Calu3 (cell line): ENCODE measurements around the gene NDFIP2. TPM values are rescaled to one million over a fixed set of nuclear protein-coding genes. Genes with fewer than 3 reads are reported as not detected.

ENCODE experiments used
- BruUV-seq: library from RNA; stranded (reverse); fragments of 400-500 nt; replicated peaks from 2 replicates; lab custom pipeline; 2021; lab: Mats Ljungman, UMichigan
- CTCF ChIA-PET: fragments of 300-600 bp; sonication (Branson Sonifier 250); formaldehyde crosslinking; loops from one replicate; lab custom pipeline; 2022; ENCODE audit warnings: antibody characterized with exemption; lab: Charles Lee
- DNase-seq: peaks from one replicate; pipeline ENCODE4 v3.0.0; 2022
- H3K27ac Mint-ChIP-seq: one replicate; pipeline ENCODE4 v1.8.0; 2022; ENCODE audit warnings: mixed read lengths; ENCODE audit not compliant: unreplicated experiment
- H3K27me3 Mint-ChIP-seq: one replicate; pipeline ENCODE4 v1.8.0; 2022; ENCODE audit warnings: mixed read lengths; ENCODE audit not compliant: unreplicated experiment
- H3K36me3 Mint-ChIP-seq: one replicate; pipeline ENCODE4 v1.8.0; 2022; ENCODE audit warnings: mild to moderate bottlenecking, moderate library complexity, mixed read lengths; ENCODE audit not compliant: insufficient read depth, unreplicated experiment
- H3K4me1 Mint-ChIP-seq: one replicate; pipeline ENCODE4 v1.8.0; 2022; ENCODE audit warnings: mild to moderate bottlenecking, low read depth, mixed read lengths; ENCODE audit not compliant: unreplicated experiment
- H3K4me3 Mint-ChIP-seq: one replicate; pipeline ENCODE4 v1.8.0; 2022; ENCODE audit warnings: mild to moderate bottlenecking, low read depth, moderate library complexity, mixed read lengths; ENCODE audit not compliant: unreplicated experiment
- H3K9me3 Mint-ChIP-seq: one replicate; pipeline ENCODE4 v1.8.0; 2022; ENCODE audit warnings: low read depth, mixed read lengths; ENCODE audit not compliant: unreplicated experiment
- CTCF ChIP-seq: fragments of 200-600 bp; IDR thresholded peaks from one replicate; pipeline ENCODE4 v1.8.0; 2022; ENCODE audit warnings: antibody characterized with exemption; ENCODE audit not compliant: unreplicated experiment
- intact Hi-C: fragments of 100-400 bp; cut with micrococcal nuclease; formaldehyde crosslinking; loops from one replicate; pipeline ENCODE4 v1.10.0; 2022; ENCODE audit not compliant: unreplicated experiment
- total RNA-seq: library from RNA; stranded (reverse); gene quantifications from 2 replicates; pipeline ENCODE4 v1.2.3, GENCODE V29; 2022

The NDFIP2 gene
- total RNA-seq, 1 experiment from 2014 or later, result 26.7 TPM

GRCh38 chr13:79442706-79443105 lies 38.2 kb upstream of the NDFIP2 start:
- no peaks in the 10 kb centered on the region for H3K9me3 Mint-ChIP-seq
- CTCF ChIA-PET, result no interaction called here
- no peak for DNase-seq
- peaks cover 6% of the 10 kb centered on the region for H3K4me1 Mint-ChIP-seq
- BruUV-seq, result no TSS peak
- H3K27me3 Mint-ChIP-seq, result no peaks in the 10 kb centered on the region
- H3K36me3 Mint-ChIP-seq, result no peaks in the 10 kb centered on the region
- intact Hi-C loops, result no loop called here
- H3K27ac Mint-ChIP-seq, result no peak overlapping the region
- no peak overlapping the region for H3K4me3 Mint-ChIP-seq
- TF ChIP-seq CTCF, result no peak

GRCh38 chr13:79445968-79446645 lies 34.8 kb upstream of the NDFIP2 start:
- CTCF ChIA-PET, result no interaction called here
- no TSS peak for BruUV-seq
- intact Hi-C loops, result no loop called here

GRCh38 chr13:79447141-79447540 lies 33.8 kb upstream of the NDFIP2 start:
- DNase-seq, result no peak
- CTCF ChIA-PET, result no interaction called here
- Mint-ChIP-seq H3K9me3 (no peaks in the 10 kb centered on the region), H3K27me3 (no peaks in the 10 kb centered on the region), H3K27ac (no peak overlapping the region), H3K4me3 (no peak overlapping the region), H3K36me3 (no peaks in the 10 kb centered on the region), H3K4me1 (no peaks in the 10 kb centered on the region)
- intact Hi-C loops, result no loop called here
- TF ChIP-seq CTCF, result no peak
- BruUV-seq, result no TSS peak

More at GRCh38 chr13:79445968-79446645, 34.8 kb upstream of the NDFIP2 start:
- TF ChIP-seq CTCF, result no peak
- Mint-ChIP-seq H3K27me3 (no peaks in the 10 kb centered on the region), H3K9me3 (no peaks in the 10 kb centered on the region), H3K27ac (no peak overlapping the region), H3K36me3 (no peaks in the 10 kb centered on the region), H3K4me1 (peaks cover 4% of the 10 kb centered on the region), H3K4me3 (no peak overlapping the region)
- no peak for DNase-seq

GRCh38 chr13:79447741-79448140 lies 33.2 kb upstream of the NDFIP2 start:
- intact Hi-C loops, result no loop called here
- BruUV-seq, result no TSS peak

More at GRCh38 chr13:79447741-79448140, 33.2 kb upstream of the NDFIP2 start:
- H3K36me3 Mint-ChIP-seq, result no peaks in the 10 kb centered on the region
- no peaks in the 10 kb centered on the region for H3K27me3 Mint-ChIP-seq
- H3K9me3 Mint-ChIP-seq, result no peaks in the 10 kb centered on the region
- no peak for DNase-seq
- CTCF ChIA-PET, result no interaction called here
- no peak for TF ChIP-seq CTCF
- no peaks in the 10 kb centered on the region for H3K4me1 Mint-ChIP-seq
- H3K27ac Mint-ChIP-seq, result no peak overlapping the region
- no peak overlapping the region for H3K4me3 Mint-ChIP-seq
